BLaER1 (cell line): ENCODE results near the gene OPCML.

ENCODE experiments used
- H3K27ac ChIP-seq: shearing (Covaris generic); formaldehyde crosslinking; 2 replicates; pipeline ENCODE4 v1.8.1; 2022
- H3K27me3 ChIP-seq: shearing (Covaris generic); formaldehyde crosslinking; 2 replicates; pipeline ENCODE4 v1.8.1; 2022
- H3K36me3 ChIP-seq: shearing (Covaris generic); formaldehyde crosslinking; 2 replicates; pipeline ENCODE4 v1.8.1; 2022
- H3K4me1 ChIP-seq: shearing (Covaris generic); formaldehyde crosslinking; 2 replicates; pipeline ENCODE4 v1.8.1; 2022
- H3K4me2 ChIP-seq: shearing (Covaris generic); formaldehyde crosslinking; 2 replicates; pipeline ENCODE4 v1.8.1; 2022
- H3K4me3 ChIP-seq: shearing (Covaris generic); formaldehyde crosslinking; 2 replicates; pipeline ENCODE4 v1.8.1; 2022
- H3K9ac ChIP-seq: shearing (Covaris generic); formaldehyde crosslinking; 2 replicates; pipeline ENCODE4 v1.8.1; 2022
- H3K9me3 ChIP-seq: shearing (Covaris generic); formaldehyde crosslinking; 2 replicates; pipeline ENCODE4 v1.8.1; 2022
- H4K20me1 ChIP-seq: shearing (Covaris generic); formaldehyde crosslinking; 2 replicates; pipeline ENCODE4 v1.8.1; 2022
- Cebpa-rat ChIP-seq: shearing (Covaris generic); IDR thresholded peaks from 2 replicates; pipeline ENCODE4 v1.8.1; 2022

OPCML gene

GRCh38 chr11:133137939-133138338 lies 394.4 kb downstream of the OPCML start:
- Histone ChIP-seq H3K9ac (no peak overlapping the region), H3K27ac (no peak overlapping the region), H3K36me3 (no peaks in the 10 kb centered on the region), H3K27me3 (no peaks in the 10 kb centered on the region), H4K20me1 (no peaks in the 10 kb centered on the region), H3K4me3 (no peak overlapping the region), H3K4me1 (no peaks in the 10 kb centered on the region), H3K4me2 (no peak overlapping the region), H3K9me3 (no peaks in the 10 kb centered on the region)
- TF ChIP-seq Cebpa-rat: no peak

GRCh38 chr11:133137270-133137669 lies 395.0 kb downstream of the OPCML start:
- H3K27ac ChIP-seq: no peak overlapping the region
- no peak overlapping the region for H3K4me3 ChIP-seq
- H4K20me1 ChIP-seq: no peaks in the 10 kb centered on the region
- H3K9ac ChIP-seq: no peak overlapping the region
- no peaks in the 10 kb centered on the region for H3K4me1 ChIP-seq
- no peak for TF ChIP-seq Cebpa-rat
- H3K4me2 ChIP-seq: no peak overlapping the region
- H3K9me3 ChIP-seq: no peaks in the 10 kb centered on the region
- H3K36me3 ChIP-seq: no peaks in the 10 kb centered on the region
- H3K27me3 ChIP-seq: no peaks in the 10 kb centered on the region

- TF ChIP-seq Cebpa-rat: no peak
Measured at GRCh38 chr11:133136376-133136775, 395.9 kb downstream of the OPCML start.

GRCh38 chr11:133134314-133135173 lies 397.8 kb downstream of the OPCML start:
- no peak overlapping the region for H3K4me3 ChIP-seq
- H3K27ac ChIP-seq: no peak overlapping the region
- H3K9me3 ChIP-seq: no peaks in the 10 kb centered on the region
- H3K36me3 ChIP-seq: no peaks in the 10 kb centered on the region
- H3K9ac ChIP-seq: no peak overlapping the region
- no peaks in the 10 kb centered on the region for H3K27me3 ChIP-seq
- H3K4me1 ChIP-seq: no peaks in the 10 kb centered on the region
- H3K4me2 ChIP-seq: no peak overlapping the region
- no peaks in the 10 kb centered on the region for H4K20me1 ChIP-seq
- TF ChIP-seq Cebpa-rat: no peak

More at GRCh38 chr11:133136376-133136775, 395.9 kb downstream of the OPCML start:
- Histone ChIP-seq H3K27me3 (no peaks in the 10 kb centered on the region), H4K20me1 (no peaks in the 10 kb centered on the region), H3K27ac (no peak overlapping the region), H3K36me3 (no peaks in the 10 kb centered on the region), H3K9me3 (no peaks in the 10 kb centered on the region), H3K4me1 (no peaks in the 10 kb centered on the region), H3K4me2 (no peak overlapping the region), H3K4me3 (no peak overlapping the region), H3K9ac (no peak overlapping the region)

GRCh38 chr11:133133606-133134005 lies 398.7 kb downstream of the OPCML start:
- no peaks in the 10 kb centered on the region for H3K36me3 ChIP-seq
- no peak overlapping the region for H3K4me2 ChIP-seq
- TF ChIP-seq Cebpa-rat: no peak
- H3K4me3 ChIP-seq: no peak overlapping the region
- H4K20me1 ChIP-seq: no peaks in the 10 kb centered on the region
- no peak overlapping the region for H3K9ac ChIP-seq
- no peaks in the 10 kb centered on the region for H3K4me1 ChIP-seq
- H3K27ac ChIP-seq: no peak overlapping the region
- H3K27me3 ChIP-seq: no peaks in the 10 kb centered on the region
- H3K9me3 ChIP-seq: no peaks in the 10 kb centered on the region

GRCh38 chr11:133133050-133133449 lies 399.3 kb downstream of the OPCML start:
- H3K36me3 ChIP-seq: no peaks in the 10 kb centered on the region
- no peaks in the 10 kb centered on the region for H3K9me3 ChIP-seq
- no peaks in the 10 kb centered on the region for H3K27me3 ChIP-seq
- no peak overlapping the region for H3K4me3 ChIP-seq
- H4K20me1 ChIP-seq: no peaks in the 10 kb centered on the region
- no peaks in the 10 kb centered on the region for H3K4me1 ChIP-seq
- no peak for TF ChIP-seq Cebpa-rat
- H3K27ac ChIP-seq: no peak overlapping the region
- no peak overlapping the region for H3K9ac ChIP-seq
- no peak overlapping the region for H3K4me2 ChIP-seq

GRCh38 chr11:133127741-133128140 lies 404.6 kb downstream of the OPCML start:
- no peak overlapping the region for H3K27ac ChIP-seq
- no peaks in the 10 kb centered on the region for H3K4me1 ChIP-seq
- H3K36me3 ChIP-seq: no peaks in the 10 kb centered on the region
- H3K4me2 ChIP-seq: no peak overlapping the region
- TF ChIP-seq Cebpa-rat: no peak
- H3K27me3 ChIP-seq: no peaks in the 10 kb centered on the region
- H4K20me1 ChIP-seq: no peaks in the 10 kb centered on the region
- H3K9me3 ChIP-seq: no peaks in the 10 kb centered on the region
- H3K9ac ChIP-seq: no peak overlapping the region
- H3K4me3 ChIP-seq: no peak overlapping the region

GRCh38 chr11:133123796-133124195 lies 408.5 kb downstream of the OPCML start:
- TF ChIP-seq Cebpa-rat: no peak
- H3K9ac ChIP-seq: no peak overlapping the region

GRCh38 chr11:133123366-133123765 lies 408.9 kb downstream of the OPCML start:
- Histone ChIP-seq H3K27ac (no peak overlapping the region), H3K36me3 (no peaks in the 10 kb centered on the region)

More at GRCh38 chr11:133123796-133124195, 408.5 kb downstream of the OPCML start:
- no peaks in the 10 kb centered on the region for H3K9me3 ChIP-seq
- no peaks in the 10 kb centered on the region for H3K36me3 ChIP-seq
- no peak overlapping the region for H3K4me2 ChIP-seq
- H4K20me1 ChIP-seq: no peaks in the 10 kb centered on the region
- no peaks in the 10 kb centered on the region for H3K4me1 ChIP-seq
- H3K27me3 ChIP-seq: no peaks in the 10 kb centered on the region
- H3K27ac ChIP-seq: no peak overlapping the region
- no peak overlapping the region for H3K4me3 ChIP-seq

GRCh38 chr11:133122256-133122655 lies 410.0 kb downstream of the OPCML start:
- no peak overlapping the region for H3K4me2 ChIP-seq
- no peaks in the 10 kb centered on the region for H4K20me1 ChIP-seq
- H3K9ac ChIP-seq: no peak overlapping the region
- H3K27ac ChIP-seq: no peak overlapping the region
- no peaks in the 10 kb centered on the region for H3K36me3 ChIP-seq
- no peak overlapping the region for H3K4me3 ChIP-seq
- no peaks in the 10 kb centered on the region for H3K9me3 ChIP-seq
- H3K27me3 ChIP-seq: no peaks in the 10 kb centered on the region
- no peaks in the 10 kb centered on the region for H3K4me1 ChIP-seq
- TF ChIP-seq Cebpa-rat: no peak

More at GRCh38 chr11:133123366-133123765, 408.9 kb downstream of the OPCML start:
- H3K4me2 ChIP-seq: no peak overlapping the region
- H3K4me1 ChIP-seq: no peaks in the 10 kb centered on the region
- no peaks in the 10 kb centered on the region for H3K27me3 ChIP-seq
- H3K9ac ChIP-seq: no peak overlapping the region
- H3K4me3 ChIP-seq: no peak overlapping the region
- no peak for TF ChIP-seq Cebpa-rat
- H3K9me3 ChIP-seq: no peaks in the 10 kb centered on the region
- no peaks in the 10 kb centered on the region for H4K20me1 ChIP-seq
